GM13977 (cell line): ENCODE results near the gene MRM1.

Experiments
- DNase-seq: peaks from one replicate; pipeline ENCODE4 v3.0.0; 2012; ENCODE audit warnings: low spot score
- CTCF ChIP-seq: IDR thresholded peaks from 2 replicates; pipeline ENCODE4 v1.5.1; 2012; ENCODE audit warnings: mild to moderate bottlenecking, control low read depth; ENCODE audit not compliant: insufficient read depth; ENCODE audit errors: extremely low read depth, missing control alignments
- in situ Hi-C: fragments of 300-500 bp; cut with MboI; formaldehyde crosslinking; loops from one replicate; pipeline ENCODE4 v1.12.0; 2022; ENCODE audit warnings: low sequenced_read_pairs, low pct_unique_long_range_greater_than_20kb, mixed read lengths, inconsistent platforms; ENCODE audit not compliant: unreplicated experiment

MRM1 gene

GRCh38 chr17:36593656-36594316 is 7.6 kb upstream of the MRM1 start:
- TF ChIP-seq CTCF, result no peak
- in situ Hi-C loops, result no loop called here
- DNase-seq, result no peak

- TF ChIP-seq CTCF, result no peak
- in situ Hi-C loops, result no loop called here
- no peak for DNase-seq
Observed at GRCh38 chr17:36594626-36595401, 6.6 kb upstream of the MRM1 start.

- no peak for TF ChIP-seq CTCF
- in situ Hi-C loops, result no loop called here
- no peak for DNase-seq
Observed at GRCh38 chr17:36597226-36597625, 4.2 kb upstream of the MRM1 start.

GRCh38 chr17:36597866-36598777 is 3.3 kb upstream of the MRM1 start:
- in situ Hi-C loops, result no loop called here
- DNase-seq, result no peak
- no peak for TF ChIP-seq CTCF

GRCh38 chr17:36598951-36599401 is 2.4 kb upstream of the MRM1 start:
- no peak for DNase-seq
- TF ChIP-seq CTCF, result no peak
- in situ Hi-C loops, result no loop called here

- no peak for TF ChIP-seq CTCF
- no peak for DNase-seq
- in situ Hi-C loops, result loop anchor here (25.0 kb wide), 1 partner anchor 788 kb away; the partner anchor contains the start of gene C17orf78
Observed at GRCh38 chr17:36599546-36600250, 1.7 kb upstream of the MRM1 start.
